BLaER1 treated with 17β-estradiol and CSF1 and Interleukin-3, amounts not matched to agents 10 nM and 100 nM (cell line): ENCODE results near the gene STX1B.

Experiments
- H3K27ac ChIP-seq, 11 experiments: shearing (Covaris generic); formaldehyde crosslinking; 2 replicates each; pipeline ENCODE4 v1.8.1; 2022
- H3K27me3 ChIP-seq, 11 experiments: shearing (Covaris generic); formaldehyde crosslinking; 2 replicates each; pipeline ENCODE4 v1.8.1; 2022
- H3K36me3 ChIP-seq, 11 experiments: shearing (Covaris generic); formaldehyde crosslinking; 2 replicates each; pipeline ENCODE4 v1.8.1; 2022
- H3K4me1 ChIP-seq, 10 experiments: shearing (Covaris generic); formaldehyde crosslinking; 2 replicates each; pipeline ENCODE4 v1.8.1; 2022
- H3K4me2 ChIP-seq, 11 experiments: shearing (Covaris generic); formaldehyde crosslinking; 2 replicates each; pipeline ENCODE4 v1.8.1; 2022
- H3K4me3 ChIP-seq, 10 experiments: shearing (Covaris generic); formaldehyde crosslinking; 2 replicates each; pipeline ENCODE4 v1.8.1; 2022
- H3K9ac ChIP-seq, 11 experiments: shearing (Covaris generic); formaldehyde crosslinking; 2 replicates each; pipeline ENCODE4 v1.8.1; 2022
- H3K9me3 ChIP-seq, 11 experiments: shearing (Covaris generic); formaldehyde crosslinking; replicated peaks in 1 of 11; 2 replicates each; pipeline ENCODE4 v1.8.1; 2022
- H4K20me1 ChIP-seq, 11 experiments: shearing (Covaris generic); formaldehyde crosslinking; 2 replicates each; pipeline ENCODE4 v1.8.1; 2022
- Cebpa-rat ChIP-seq, 11 experiments: shearing (Covaris generic); IDR thresholded peaks; 2 replicates each; pipeline ENCODE4 v1.8.1; 2022

STX1B gene

GRCh38 chr16:30992931-30993816, 17.3 kb downstream of the STX1B start:
- Histone ChIP-seq H3K27ac (peak overlapping the region in 2 of 11 experiments; percentile 43 to 44; a peak in 4 of 22 replicates), H3K4me3 (no peak overlapping the region)

GRCh38 chr16:30992276-30992780, 18.1 kb downstream of the STX1B start:
- TF ChIP-seq Cebpa-rat (IDR thresholded peaks at IDR 0.05): no peak
- H3K36me3 ChIP-seq: peaks cover 0 to 13% (median 5%) of the 10 kb centered on the region in 11 experiments; a peak in 10 of 22 replicates
- no peak overlapping the region for H3K27ac ChIP-seq
- no peaks in the 10 kb centered on the region for H3K9me3 ChIP-seq
- H3K9ac ChIP-seq: no peak overlapping the region
- no peak overlapping the region for H3K4me3 ChIP-seq
- no peak overlapping the region for H3K4me2 ChIP-seq
- no peaks in the 10 kb centered on the region for H4K20me1 ChIP-seq
- H3K4me1 ChIP-seq: peaks cover 0 to 38% (median 12%) of the 10 kb centered on the region in 10 experiments; a peak in 11 of 20 replicates
- H3K27me3 ChIP-seq: no peaks in the 10 kb centered on the region

More at GRCh38 chr16:30992931-30993816, 17.3 kb downstream of the STX1B start:
- H4K20me1 ChIP-seq: no peaks in the 10 kb centered on the region
- 0 out of 22 replicates have a peak overlapping the region, but pooled peaks of 1 of the 11 experiments have one; percentile 5 for H3K9ac ChIP-seq
- peaks cover 0 to 5% (median 0%) of the 10 kb centered on the region in 11 experiments; a peak in 7 of 22 replicates for H3K36me3 ChIP-seq
- H3K9me3 ChIP-seq: no peaks in the 10 kb centered on the region
- H3K4me2 ChIP-seq: peak overlapping the region in 3 of 11 experiments; percentile 9 to 28 (median 26); a peak in 3 of 22 replicates
- H3K4me1 ChIP-seq: peaks cover 0 to 38% (median 15%) of the 10 kb centered on the region in 10 experiments; a peak in 11 of 20 replicates
- TF ChIP-seq Cebpa-rat (IDR thresholded peaks at IDR 0.05): no peak
- no peaks in the 10 kb centered on the region for H3K27me3 ChIP-seq

- Histone ChIP-seq H3K4me1 (peaks cover 0 to 30% (median 12%) of the 10 kb centered on the region in 10 experiments; a peak in 10 of 20 replicates), H3K9ac (no peak overlapping the region), H3K4me2 (no peak overlapping the region), H3K27me3 (no peaks in the 10 kb centered on the region), H4K20me1 (no peaks in the 10 kb centered on the region; a peak in 1 of 22 replicates), H3K36me3 (peaks cover 0 to 24% (median 10%) of the 10 kb centered on the region in 11 experiments; a peak in 14 of 22 replicates), H3K27ac (no peak overlapping the region), H3K4me3 (no peak overlapping the region), H3K9me3 (no peaks in the 10 kb centered on the region)
- no peak for TF ChIP-seq Cebpa-rat (IDR thresholded peaks at IDR 0.05)
Measured at GRCh38 chr16:30991052-30991451, 19.4 kb downstream of the STX1B start.

- Histone ChIP-seq H3K4me2 (no peak overlapping the region), H3K9me3 (no peaks in the 10 kb centered on the region), H3K27ac (no peak overlapping the region), H4K20me1 (no peaks in the 10 kb centered on the region; a peak in 2 of 22 replicates), H3K36me3 (peaks cover 0 to 30% (median 19%) of the 10 kb centered on the region in 11 experiments; a peak in 15 of 22 replicates), H3K4me3 (no peak overlapping the region), H3K27me3 (no peaks in the 10 kb centered on the region), H3K9ac (no peak overlapping the region), H3K4me1 (peaks cover 0 to 38% (median 16%) of the 10 kb centered on the region in 10 experiments; a peak in 16 of 20 replicates)
- no peak for TF ChIP-seq Cebpa-rat (IDR thresholded peaks at IDR 0.05)
Measured at GRCh38 chr16:30990105-30990504, 20.3 kb downstream of the STX1B start.

GRCh38 chr16:30989469-30990047, 20.9 kb downstream of the STX1B start:
- TF ChIP-seq Cebpa-rat (IDR thresholded peaks at IDR 0.05): no peak
- Histone ChIP-seq H3K36me3 (peaks cover 1 to 34% (median 21%) of the 10 kb centered on the region in 11 experiments; a peak in 19 of 22 replicates), H3K27me3 (no peaks in the 10 kb centered on the region), H3K4me1 (peaks cover under 1 to 42% (median 20%) of the 10 kb centered on the region in 10 experiments; a peak in 16 of 20 replicates), H3K9ac (no peak overlapping the region), H4K20me1 (peaks cover 0 to 5% (median 3%) of the 10 kb centered on the region in 11 experiments; a peak in 13 of 22 replicates), H3K27ac (no peak overlapping the region), H3K4me3 (no peak overlapping the region), H3K4me2 (no peak overlapping the region), H3K9me3 (no peaks in the 10 kb centered on the region)

DNA sequence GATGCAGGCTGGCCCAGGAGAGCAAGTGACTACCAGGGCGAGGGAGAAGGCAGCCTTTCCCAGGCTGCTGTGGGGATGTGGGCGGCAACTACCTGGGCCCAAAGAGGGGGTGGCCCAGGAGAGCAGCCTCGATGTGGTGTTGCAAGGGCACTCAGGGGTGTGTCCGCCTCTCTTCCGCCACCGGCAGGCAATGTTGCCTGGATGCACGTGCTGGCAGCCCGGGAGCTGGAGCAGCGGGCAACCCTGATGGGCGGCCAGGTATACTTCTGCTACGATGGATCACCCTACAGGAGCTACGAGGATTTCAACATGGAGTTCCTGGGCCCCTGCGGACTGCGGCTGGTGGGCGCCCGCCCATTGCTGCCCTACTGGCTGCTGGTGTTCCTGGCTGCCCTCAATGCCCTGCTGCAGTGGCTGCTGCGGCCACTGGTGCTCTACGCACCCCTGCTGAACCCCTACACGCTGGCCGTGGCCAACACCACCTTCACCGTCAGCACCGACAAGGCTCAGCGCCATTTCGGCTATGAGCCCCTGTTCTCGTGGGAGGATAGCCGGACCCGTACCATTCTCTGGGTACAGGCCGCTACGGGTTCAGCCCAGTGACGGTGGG, 22.8 kb downstream of the STX1B start:
- Histone ChIP-seq H3K4me1 (peaks cover 9 to 36% (median 23%) of the 10 kb centered on the region in 10 experiments; a peak in 18 of 20 replicates), H3K4me3 (no peak overlapping the region), H3K27me3 (no peaks in the 10 kb centered on the region), H3K9ac (no peak overlapping the region), H3K4me2 (no peak overlapping the region), H3K9me3 (no peaks in the 10 kb centered on the region), H3K27ac (no peak overlapping the region), H3K36me3 (peaks cover 20 to 53% (median 39%) of the 10 kb centered on the region in 11 experiments), H4K20me1 (peaks cover 0 to 23% (median 21%) of the 10 kb centered on the region in 11 experiments; a peak in 17 of 22 replicates)
- no peak for TF ChIP-seq Cebpa-rat (IDR thresholded peaks at IDR 0.05)

DNA sequence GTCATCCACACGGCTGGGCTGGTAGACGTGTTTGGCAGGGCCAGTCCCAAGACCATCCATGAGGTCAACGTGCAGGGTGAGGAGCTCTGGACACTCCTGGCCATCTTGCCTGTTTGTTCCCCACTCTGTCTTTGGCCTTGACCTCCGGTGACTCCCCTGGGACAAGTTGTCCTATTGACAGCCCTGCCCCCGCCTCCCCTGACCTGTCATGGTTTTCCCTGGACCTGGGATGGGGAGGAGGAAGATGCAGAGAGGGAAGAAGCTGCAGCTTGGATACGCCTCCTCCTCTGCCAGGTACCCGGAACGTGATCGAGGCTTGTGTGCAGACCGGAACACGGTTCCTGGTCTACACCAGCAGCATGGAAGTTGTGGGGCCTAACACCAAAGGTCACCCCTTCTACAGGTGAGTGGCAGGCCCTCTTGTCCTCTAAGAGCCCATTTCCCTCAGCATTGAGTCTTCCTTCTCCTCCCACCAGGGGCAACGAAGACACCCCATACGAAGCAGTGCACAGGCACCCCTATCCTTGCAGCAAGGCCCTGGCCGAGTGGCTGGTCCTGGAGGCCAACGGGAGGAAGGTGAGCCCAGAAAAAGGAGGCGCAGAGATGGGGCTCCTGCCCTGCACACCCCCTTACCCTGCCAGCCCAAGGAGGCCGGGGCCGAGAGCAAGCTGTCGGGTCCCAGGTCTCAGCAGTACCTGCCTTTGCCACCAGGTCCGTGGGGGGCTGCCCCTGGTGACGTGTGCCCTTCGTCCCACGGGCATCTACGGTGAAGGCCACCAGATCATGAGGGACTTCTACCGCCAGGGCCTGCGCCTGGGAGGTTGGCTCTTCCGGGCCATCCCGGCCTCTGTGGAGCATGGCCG, 24.1 kb downstream of the STX1B start:
- Histone ChIP-seq H3K4me2 (peak overlapping the region in 2 of 11 experiments; percentile 91 to 98; a peak in 4 of 22 replicates), H3K9me3 (no peaks in the 10 kb centered on the region), H3K9ac (peak overlapping the region in 2 of 11 experiments; percentile 73 to 78; a peak in 3 of 22 replicates), H3K36me3 (peaks cover 31 to 66% (median 51%) of the 10 kb centered on the region in 11 experiments), H3K4me1 (peaks cover 9 to 36% (median 18%) of the 10 kb centered on the region in 10 experiments; a peak in 17 of 20 replicates), H4K20me1 (peaks cover 0 to 37% (median 24%) of the 10 kb centered on the region in 11 experiments; a peak in 17 of 22 replicates), H3K4me3 (peak overlapping the region in 2 of 10 experiments; percentile 53 to 55; a peak in 3 of 20 replicates), H3K27ac (peak overlapping the region in 1 of 11 experiments; percentile 5; a peak in 1 of 22 replicates), H3K27me3 (no peaks in the 10 kb centered on the region)
- no peak for TF ChIP-seq Cebpa-rat (IDR thresholded peaks at IDR 0.05)
